Mucosa of descending colon (tissue), 3 donors: ENCODE measurements around the gene IGFL3. TPM values are rescaled to one million over a fixed set of nuclear protein-coding genes. Genes with fewer than 3 reads are reported as not detected.
"Not testable (repeated sequence)": the region's sequence is repeated elsewhere in the genome, so short reads cannot be mapped to it uniquely, and the experiment has no call there.

ENCODE experiments used
- ATAC-seq: fragments of 200-7000 bp; cut with Tn5 transposase; one replicate; pipeline ENCODE4 v1.9.1; 2020; ENCODE audit warnings: mild to moderate bottlenecking, moderate library complexity
- DNase-seq, 3 donors: peaks; one replicate each; pipeline ENCODE4 v3.0.0-alpha.2; 2020
- H3K36me3 ChIP-seq: fragments of 200-600 bp; one replicate; pipeline ENCODE4 v1.8.0; 2021; ENCODE audit warnings: low read depth, mild to moderate bottlenecking
- H3K4me1 ChIP-seq: fragments of 200-600 bp; one replicate; pipeline ENCODE4 v1.8.0; 2021; ENCODE audit warnings: low read depth, mild to moderate bottlenecking
- H3K4me3 ChIP-seq: fragments of 200-600 bp; one replicate; pipeline ENCODE4 v1.8.0; 2021; ENCODE audit warnings: mild to moderate bottlenecking
- H3K9me3 ChIP-seq: fragments of 200-600 bp; one replicate; pipeline ENCODE4 v1.8.0; 2021; ENCODE audit warnings: mild to moderate bottlenecking
- CTCF ChIP-seq: fragments of 200-600 bp; IDR thresholded peaks from one replicate; pipeline ENCODE4 v1.8.0; 2022; ENCODE audit warnings: antibody characterized with exemption, mild to moderate bottlenecking
- intact Hi-C, 2 donors: fragments of 100-400 bp; cut with DNase I in 1 of 2; cut with micrococcal nuclease in 1 of 2; formaldehyde crosslinking; loops; one replicate each; pipeline versions ENCODE4 v1.11.0 to v1.11.1; 2022; cut with DNase I, micrococcal nuclease
- total RNA-seq, 3 donors: library from RNA; stranded (reverse); fragmentation: NEBNext Ultra II Directional in 2 of 3; extraction: Animal tissue kit (Norgen Biotek cat#: 25700) in 2 of 3; gene quantifications; one replicate each; pipeline versions ENCODE4 v1.2.1 to v1.2.4, GENCODE V29; 2021 to 2023
- donor health status: DM: no; HTN: no; CAD: no; lungs with moderate emphysema.
- donor health status: DM: no; HTN: no; CAD: no.
- donor health status: DM: no; HTN: yes; CAD: no.

IGFL3 gene
- total RNA-seq, 3 donors from 2014 or later, result not detected

DNA sequence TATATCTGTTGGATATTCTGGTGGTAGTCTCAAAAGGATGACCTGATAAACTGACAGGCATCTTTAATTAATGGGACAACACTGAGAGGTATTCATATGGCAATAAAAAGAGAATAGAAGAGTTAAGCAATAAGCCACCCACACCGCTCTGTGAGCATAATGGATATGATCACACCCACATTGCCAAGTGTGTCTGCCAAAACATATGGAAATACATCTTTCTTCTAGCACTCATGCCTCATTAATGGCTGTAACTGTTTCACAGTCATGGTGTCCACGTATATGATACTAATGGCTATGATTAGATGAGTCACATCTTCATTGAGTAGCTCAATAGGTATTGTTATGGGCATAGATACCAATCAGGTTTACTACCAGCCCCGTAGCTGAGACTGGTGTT, 13.1 kb downstream of the IGFL3 start:
- DNase-seq (no peak), ATAC-seq (no peak)
- Histone ChIP-seq H3K4me3 (no peak overlapping the region), H3K9me3 (no peaks in the 10 kb centered on the region), H3K4me1 (no peaks in the 10 kb centered on the region), H3K36me3 (no peaks in the 10 kb centered on the region)
- TF ChIP-seq CTCF, result no peak
- intact Hi-C loops, result no loop called here

- TF ChIP-seq CTCF, result no peak
- Histone ChIP-seq H3K9me3 (no peaks in the 10 kb centered on the region), H3K36me3 (no peaks in the 10 kb centered on the region), H3K4me1 (no peaks in the 10 kb centered on the region), H3K4me3 (no peak overlapping the region)
- ATAC-seq (no peak), DNase-seq (no peak)
- intact Hi-C loops, result no loop called here
Observed at GRCh38 chr19:46109876-46110275, 14.6 kb downstream of the IGFL3 start.

GRCh38 chr19:46107371-46107770, 17.1 kb downstream of the IGFL3 start:
- H3K36me3 ChIP-seq, result no peaks in the 10 kb centered on the region
- peaks cover 2% of the 10 kb centered on the region for H3K9me3 ChIP-seq
- intact Hi-C loops, result no loop called here
- ATAC-seq, result no peak
- DNase-seq, result no peak
- TF ChIP-seq CTCF, result no peak
- H3K4me3 ChIP-seq, result no peak overlapping the region
- H3K4me1 ChIP-seq, result no peaks in the 10 kb centered on the region

GRCh38 chr19:46102333-46102732, 22.2 kb downstream of the IGFL3 start:
- ATAC-seq, H3K4me3 ChIP-seq, H3K4me1 ChIP-seq, intact Hi-C loops, DNase-seq, H3K9me3 ChIP-seq, H3K36me3 ChIP-seq: not testable (repeated sequence)

GRCh38 chr19:46101293-46101692, 23.2 kb downstream of the IGFL3 start:
- ATAC-seq, result no peak
- Histone ChIP-seq H3K4me1 (no peaks in the 10 kb centered on the region), H3K36me3 (no peaks in the 10 kb centered on the region), H3K4me3 (no peak overlapping the region), H3K9me3 (peaks cover 2% of the 10 kb centered on the region)
- no peak for TF ChIP-seq CTCF
- intact Hi-C loops, result no loop called here
- no peak for DNase-seq

DNA sequence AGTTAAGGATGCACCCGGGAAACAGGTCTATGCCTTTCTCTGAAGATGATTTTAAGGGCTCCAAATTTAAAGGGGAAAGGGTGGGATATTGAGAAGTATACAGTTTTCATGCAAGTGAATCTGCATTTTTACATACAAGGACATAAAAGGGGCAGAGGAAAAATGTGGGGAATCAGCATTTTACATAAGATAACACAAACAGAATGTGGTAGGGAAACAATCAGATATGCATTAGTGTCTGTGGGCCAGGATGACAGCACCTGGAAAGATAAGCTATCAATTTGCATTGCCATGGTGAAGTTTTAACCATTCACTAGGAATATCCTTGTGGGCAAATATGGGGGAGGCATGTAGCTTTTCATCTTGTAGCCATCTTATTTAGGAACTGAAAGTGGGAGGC, 24.1 kb downstream of the IGFL3 start:
- no peak for ATAC-seq
- no peaks in the 10 kb centered on the region for H3K4me1 ChIP-seq
- intact Hi-C loops, result no loop called here

More for the DNA sequence above, 24.1 kb downstream of the IGFL3 start:
- no peak for DNase-seq
- Histone ChIP-seq H3K4me3 (no peak overlapping the region), H3K36me3 (no peaks in the 10 kb centered on the region), H3K9me3 (peaks cover 2% of the 10 kb centered on the region)
- TF ChIP-seq CTCF, result no peak
